HG03469 (cell line): Measurements from ENCODE around the gene GNE.
A peak's percentile ranks its signal among the peaks of the same experiment; 100 is the strongest.
"Not testable (repeated sequence)": the region's sequence is repeated elsewhere in the genome, so short reads cannot be mapped to it uniquely, and the experiment has no call there.

Source experiments
- ATAC-seq: cut with Tn5 transposase; IDR thresholded peaks from one replicate; pipeline ENCODE4 v1.9.1; 2021; ENCODE audit warnings: mild to moderate bottlenecking, moderate library complexity, moderate number of reproducible peaks; ENCODE audit not compliant: unreplicated experiment

The GNE gene

GRCh38 chr9:36258208-36258995, at the start of gene GNE:
Gene GNE, minus strand, starts transcription at chr9:36258448. Its CDS starts 9,093 bp downstream, at chr9:36249355.
- ATAC-seq, result peak; percentile 62

GRCh38 chr9:36306471-36307306, 48.4 kb upstream of the GNE start:
- no peak for ATAC-seq

DNA sequence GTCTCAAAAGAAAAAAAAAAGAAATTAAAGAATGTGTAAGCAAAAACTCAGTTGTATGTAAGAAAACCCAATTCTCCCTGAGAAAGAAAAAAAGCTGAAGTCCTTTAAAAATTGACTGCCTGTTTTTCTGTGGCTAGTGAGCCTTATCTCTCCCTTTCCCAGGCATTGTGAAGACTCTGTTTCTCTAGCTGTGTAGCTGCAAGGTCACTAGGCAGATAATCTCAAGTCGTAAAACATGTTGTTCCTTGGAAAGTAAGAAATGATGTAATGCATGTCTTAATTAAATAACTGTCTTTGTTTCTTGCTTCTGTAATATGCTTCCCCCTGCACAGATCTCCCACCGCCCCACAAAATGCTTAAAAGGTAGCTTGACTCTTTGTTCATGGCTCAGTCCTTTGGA, 46.1 kb upstream of the GNE start:
- ATAC-seq, result not testable (repeated sequence)

DNA sequence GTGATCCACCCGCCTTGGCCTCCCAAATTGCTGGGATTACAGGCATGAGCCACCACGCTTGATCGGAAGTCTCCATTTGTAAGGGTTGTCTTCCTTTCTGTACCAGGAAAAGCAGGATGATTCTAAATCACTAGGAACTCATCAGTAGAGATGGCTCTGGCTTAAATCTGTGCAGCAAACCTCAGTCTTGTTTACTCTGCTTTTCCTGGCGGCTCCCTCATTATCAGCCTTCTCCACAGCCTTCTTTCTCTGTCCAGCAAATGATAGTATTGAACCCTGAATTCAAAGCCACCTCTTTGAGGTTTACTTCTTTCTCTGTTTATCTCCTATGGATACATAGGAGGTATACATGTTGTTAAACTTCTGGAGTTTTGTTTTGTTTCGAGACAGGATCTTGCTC, 43.0 kb upstream of the GNE start:
- no peak for ATAC-seq

GRCh38 chr9:36298566-36298965, 40.3 kb upstream of the GNE start:
- ATAC-seq, result no peak

DNA sequence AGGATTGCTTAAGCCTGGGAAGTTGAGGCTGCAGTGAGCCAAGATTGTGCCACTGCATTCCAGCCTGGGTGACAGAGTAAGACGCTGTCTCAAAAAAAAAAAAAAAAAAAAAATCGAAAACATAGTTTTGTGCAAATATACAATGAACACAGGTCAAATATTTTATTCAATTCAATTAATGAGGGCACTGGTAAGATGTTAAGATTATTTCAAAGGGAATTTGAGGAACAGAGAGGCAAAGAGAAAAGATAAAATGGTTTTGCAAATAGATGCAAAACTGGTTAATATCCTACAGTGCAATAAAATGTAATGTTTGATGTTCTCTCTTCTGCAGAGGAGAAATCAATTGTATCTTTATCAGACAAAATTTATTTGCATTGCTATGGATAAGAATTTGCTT, 39.5 kb upstream of the GNE start:
- no peak for ATAC-seq

GRCh38 chr9:36294996-36295395, 36.7 kb upstream of the GNE start:
- ATAC-seq, result not testable (repeated sequence)

- ATAC-seq, result no peak
Observed at GRCh38 chr9:36293918-36294317, 35.7 kb upstream of the GNE start.

DNA sequence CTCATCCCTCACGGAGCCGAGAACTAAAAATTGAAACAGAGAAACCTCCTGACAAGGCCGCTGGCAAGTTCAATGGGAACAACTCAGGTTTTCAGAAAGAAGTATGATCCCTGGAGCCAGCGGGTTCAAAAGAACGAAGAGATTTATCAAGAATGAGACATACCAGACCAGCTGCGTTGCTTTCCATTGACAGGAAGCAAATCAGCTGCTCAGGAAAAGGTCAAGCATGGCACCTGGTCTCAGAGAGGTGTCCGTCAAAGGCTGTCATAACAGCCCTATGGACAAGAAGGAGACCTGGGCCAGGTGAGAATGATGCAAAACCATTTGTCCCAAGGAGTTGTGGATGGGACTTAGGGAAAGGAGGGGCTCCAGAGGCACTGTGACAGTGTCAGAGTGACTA, 34.9 kb upstream of the GNE start:
- no peak for ATAC-seq

DNA sequence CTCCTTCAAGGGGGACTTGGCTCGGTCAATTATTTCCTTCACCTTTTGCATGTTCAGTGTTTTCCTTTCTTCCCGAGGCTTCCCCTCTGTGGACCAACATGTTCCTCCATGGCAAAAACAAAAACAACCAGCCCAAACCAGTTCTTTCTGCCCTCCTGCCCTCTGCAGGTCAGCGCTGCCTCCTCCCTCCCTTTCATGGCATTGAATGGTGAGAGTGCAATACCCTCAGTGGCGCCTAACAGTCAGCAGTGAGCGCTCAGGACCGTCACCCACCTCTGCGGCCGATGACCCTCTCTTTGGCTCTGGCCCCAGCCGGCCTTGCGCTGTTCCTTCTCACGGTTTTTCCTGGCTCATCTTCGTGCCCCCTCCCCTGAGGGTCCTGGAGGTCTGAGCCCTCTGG, 34.4 kb upstream of the GNE start:
- ATAC-seq, result no peak

- no peak for ATAC-seq
Observed at GRCh38 chr9:36290996-36291395, 32.7 kb upstream of the GNE start.

GRCh38 chr9:36289836-36290435, 31.7 kb upstream of the GNE start:
- ATAC-seq, result no peak

GRCh38 chr9:36288070-36288469, 29.8 kb upstream of the GNE start:
- no peak for ATAC-seq

- no peak for ATAC-seq
Observed at GRCh38 chr9:36286388-36286787, 28.1 kb upstream of the GNE start.

DNA sequence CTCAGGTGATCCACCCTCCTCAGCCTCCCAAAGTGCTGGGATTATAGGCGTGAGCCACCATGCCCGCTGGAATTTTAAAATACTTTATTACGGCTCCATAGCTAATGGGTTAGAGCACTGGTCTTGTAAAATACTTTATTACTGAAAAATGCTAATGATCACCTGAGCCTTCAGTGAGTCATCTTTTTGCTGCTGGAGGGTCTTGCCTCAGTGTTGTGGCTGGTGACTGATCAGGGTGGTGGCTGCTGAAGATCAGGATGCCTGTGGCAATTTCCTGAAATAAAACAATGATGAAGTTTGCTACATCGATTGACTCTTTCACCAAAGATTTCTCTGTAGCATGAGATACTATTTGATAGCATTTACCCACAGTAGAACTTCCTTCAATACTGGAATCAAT, 26.0 kb upstream of the GNE start:
- no peak for ATAC-seq

DNA sequence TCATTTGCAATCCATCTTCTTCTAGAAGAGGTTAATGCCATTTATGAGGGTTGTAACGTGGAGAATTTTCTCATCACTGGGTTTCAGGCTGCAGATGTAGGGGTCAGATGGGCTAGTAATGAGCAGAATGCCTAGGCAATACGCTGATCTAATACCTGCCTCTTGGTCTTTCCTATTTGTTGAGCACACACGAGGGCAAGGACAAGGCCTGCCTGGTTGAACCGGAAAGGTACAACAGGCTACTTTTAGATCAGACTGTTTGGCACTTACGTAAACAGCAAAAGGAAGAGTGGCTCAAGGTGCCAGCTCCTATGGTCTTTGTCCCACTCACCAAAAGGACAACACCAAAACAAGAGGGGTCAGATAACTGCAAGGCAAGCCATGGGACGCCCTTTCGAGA, 24.0 kb upstream of the GNE start:
- ATAC-seq, result no peak

DNA sequence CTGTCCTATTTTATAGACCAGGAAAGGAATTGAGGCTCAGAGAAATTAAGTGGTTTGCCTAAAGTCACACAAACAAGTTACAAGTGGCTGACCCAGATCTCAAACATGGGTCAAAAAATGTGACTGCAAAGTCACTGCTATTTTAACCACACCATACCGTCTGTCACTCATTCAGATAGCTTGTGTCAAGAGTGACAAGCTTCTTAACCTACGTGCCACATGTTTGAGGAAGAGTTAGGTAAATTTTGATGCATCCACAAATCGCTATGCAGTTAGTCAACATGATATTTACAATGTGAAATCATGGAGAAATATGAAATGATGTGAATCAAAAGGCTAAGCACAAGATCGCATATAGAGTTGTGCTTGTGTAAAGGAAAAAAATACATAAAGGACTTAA, 22.7 kb upstream of the GNE start:
- ATAC-seq, result no peak

DNA sequence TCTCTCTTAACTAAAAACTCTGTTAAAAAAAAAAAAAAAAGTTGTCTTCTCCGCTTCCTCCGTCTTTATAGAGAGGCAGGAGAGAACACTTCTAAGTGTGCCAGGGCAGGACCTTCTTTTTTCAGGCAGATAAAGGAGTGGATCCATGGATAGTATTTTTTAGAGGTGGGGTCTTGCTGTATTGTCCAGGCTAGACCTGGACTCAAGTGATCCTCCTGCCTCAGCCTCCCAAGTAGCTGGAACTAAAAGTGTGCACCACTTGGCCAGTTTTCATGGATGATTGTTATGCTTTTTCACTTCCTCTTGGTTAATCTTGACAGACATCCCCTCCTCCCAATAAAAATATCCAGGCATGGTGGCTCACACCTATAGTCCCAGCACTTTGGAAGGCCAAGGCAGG, 20.0 kb upstream of the GNE start:
- no peak for ATAC-seq

DNA sequence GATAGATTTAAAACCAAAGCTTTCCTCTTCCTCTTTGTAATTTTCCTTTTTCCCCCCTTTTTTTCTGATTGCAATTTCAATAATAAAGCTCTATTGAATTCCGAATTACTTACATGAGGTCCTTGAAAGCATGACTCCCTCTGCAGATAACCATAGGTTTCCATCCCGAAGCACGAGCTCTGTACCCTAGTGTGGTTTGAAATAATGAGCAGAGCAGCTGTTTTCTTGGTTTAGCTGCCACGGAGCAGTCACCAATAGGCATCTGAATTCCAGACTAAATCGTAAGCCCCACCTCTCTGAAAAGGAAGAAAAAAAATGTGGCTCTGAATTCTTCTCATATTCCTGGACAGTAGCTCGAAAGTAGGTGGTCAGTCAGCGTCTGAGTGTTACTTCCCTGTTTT, 18.5 kb upstream of the GNE start:
- ATAC-seq, result no peak

DNA sequence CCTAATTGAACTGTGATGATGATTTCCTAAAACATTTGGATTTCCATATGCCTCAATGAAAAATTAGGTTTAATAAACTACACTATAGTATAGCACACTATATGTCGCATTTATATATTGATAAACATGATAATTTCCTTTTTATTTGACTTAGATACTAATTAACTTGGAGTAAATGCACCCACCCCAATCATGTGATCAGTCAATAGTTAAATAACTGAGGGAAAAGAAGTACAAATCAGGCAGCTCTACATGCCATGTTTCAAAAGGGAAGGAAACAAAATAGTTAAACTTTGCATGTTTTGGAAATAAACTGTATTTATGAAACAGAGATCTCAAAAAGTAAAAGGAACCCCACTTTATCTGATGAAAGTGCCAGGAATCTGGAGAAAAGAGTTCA, 18.0 kb upstream of the GNE start:
- no peak for ATAC-seq

DNA sequence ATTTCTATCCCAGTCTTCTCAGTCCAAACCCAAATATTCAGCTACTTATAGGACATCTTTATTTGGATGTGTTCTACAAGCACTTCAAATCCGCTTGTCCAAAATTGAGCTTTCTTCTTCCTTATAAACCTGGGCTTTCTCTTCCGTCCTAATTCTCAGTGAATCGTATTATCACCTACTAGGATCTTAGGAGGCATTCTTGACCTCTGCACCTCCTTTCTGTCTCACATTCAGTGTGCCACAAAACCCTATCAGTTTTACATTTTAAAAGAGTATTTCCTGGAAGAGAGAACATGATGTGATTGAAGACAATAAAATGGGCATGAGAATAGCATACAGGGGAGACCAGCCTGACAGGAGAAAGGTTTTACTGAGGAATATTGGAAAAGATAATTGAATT, 16.8 kb upstream of the GNE start:
- no peak for ATAC-seq

DNA sequence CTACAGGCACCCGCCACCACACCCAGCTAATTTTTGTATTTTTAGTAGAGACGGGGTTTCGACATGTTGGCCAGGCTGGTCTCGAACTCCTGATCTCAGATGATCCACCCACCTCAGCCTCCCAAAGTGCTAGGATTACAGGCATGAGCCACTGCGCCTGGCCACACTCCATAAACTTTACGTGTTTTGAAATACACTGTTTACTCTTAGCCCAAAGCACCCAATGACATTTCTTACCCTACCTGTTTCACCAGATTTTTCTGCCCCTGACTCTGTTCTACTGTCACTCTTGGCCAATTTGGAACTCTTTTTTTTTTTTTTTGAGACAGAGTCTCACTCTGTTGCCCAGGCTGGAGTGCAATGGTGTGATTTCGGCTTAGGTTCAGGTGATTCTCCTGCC, 15.1 kb upstream of the GNE start:
- ATAC-seq, result not testable (repeated sequence)
